Pulmonary artery endothelial cell (primary cell): ENCODE measurements around the gene CLECL1. TPM values are rescaled to one million over a fixed set of nuclear protein-coding genes. Genes with fewer than 3 reads are reported as not detected.
"Not testable (repeated sequence)": the region's sequence is repeated elsewhere in the genome, so short reads cannot be mapped to it uniquely, and the experiment has no call there.

Experiments
- DNase-seq: peaks from one replicate; pipeline ENCODE4 v3.0.0-alpha.2; 2011; ENCODE audit warnings: low read depth, low spot score
- total RNA-seq: library from RNA; depleted of rRNA; stranded (reverse); fragments of >200 nt; gene quantifications from 2 replicates; pipeline ENCODE4 v1.2.3, GENCODE V29; 2014

The CLECL1 gene
- total RNA-seq, 1 donor from 2014 or later: not detected

DNA sequence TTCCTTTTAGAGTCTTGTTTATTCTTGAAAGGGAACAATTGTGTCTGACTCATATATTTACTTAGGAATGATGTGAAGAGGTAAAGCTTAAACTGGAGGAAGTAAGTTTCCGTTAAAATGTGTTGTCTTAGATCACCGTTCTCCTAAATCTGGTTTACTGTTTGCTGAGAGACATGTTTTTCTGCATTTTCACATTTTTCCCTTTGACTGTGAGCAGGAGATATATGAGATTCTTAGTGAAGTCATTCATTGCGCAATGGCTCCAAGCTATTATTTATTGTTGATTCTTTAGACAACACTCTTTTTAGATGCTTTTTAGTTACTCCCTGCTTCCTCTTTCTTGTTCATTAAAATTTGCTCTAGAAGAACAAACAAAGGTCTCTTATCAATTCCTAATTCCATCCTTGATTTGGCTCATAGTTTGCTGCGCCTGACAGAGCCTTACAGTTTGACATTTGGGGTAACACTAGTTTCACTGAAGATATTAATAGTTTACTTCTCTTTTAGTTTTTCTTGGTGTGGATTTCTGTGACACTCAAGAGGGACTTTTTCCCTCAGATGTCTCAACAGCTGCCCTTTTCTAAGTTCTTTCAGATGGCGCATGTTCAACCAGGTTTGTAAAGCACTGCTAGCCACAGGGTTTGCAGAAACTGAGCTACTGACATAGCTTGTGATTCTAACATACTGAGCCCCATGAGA is 11.4 kb downstream of the CLECL1 start:
- DNase-seq: peak; percentile 27

DNA sequence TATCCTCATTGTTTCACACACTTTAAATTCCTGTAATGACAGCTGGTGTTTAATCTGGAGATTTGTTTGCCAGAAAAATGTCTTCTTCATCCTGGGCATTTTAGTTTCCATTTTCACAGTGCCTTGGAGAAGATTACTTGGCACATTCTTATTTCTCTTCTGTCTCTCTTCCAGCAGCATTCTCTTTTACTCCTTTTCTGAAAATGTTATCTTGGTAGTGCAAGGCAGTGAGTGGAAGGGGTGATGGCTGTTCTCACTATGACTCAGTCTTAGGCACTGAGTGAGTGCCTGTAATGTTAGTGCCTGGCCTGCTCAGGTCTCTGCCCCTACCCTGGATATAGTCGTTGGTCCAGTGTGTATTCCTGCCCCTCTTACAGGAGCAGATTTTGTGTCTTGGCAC is 13.1 kb downstream of the CLECL1 start:
- DNase-seq: no peak

DNA sequence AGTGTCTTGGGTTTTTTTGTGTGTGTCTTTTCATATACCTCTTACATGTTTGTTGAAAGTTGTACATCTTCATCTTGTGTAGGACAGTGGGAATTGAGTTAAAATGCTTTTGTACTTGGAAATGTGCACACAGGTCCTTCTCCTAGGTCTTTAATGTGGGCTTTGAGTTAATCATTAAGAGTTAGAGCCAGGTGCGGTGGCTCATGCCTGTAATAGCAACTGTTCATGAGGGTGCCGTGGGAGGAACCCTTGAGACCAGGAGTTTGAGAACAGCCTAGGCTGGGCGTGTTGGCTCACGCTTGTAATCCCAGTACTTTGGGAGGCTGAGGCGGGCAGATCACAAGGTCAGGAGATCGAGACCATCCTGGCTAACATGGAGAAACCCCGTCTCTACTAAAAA is 13.9 kb downstream of the CLECL1 start:
- no peak for DNase-seq

DNA sequence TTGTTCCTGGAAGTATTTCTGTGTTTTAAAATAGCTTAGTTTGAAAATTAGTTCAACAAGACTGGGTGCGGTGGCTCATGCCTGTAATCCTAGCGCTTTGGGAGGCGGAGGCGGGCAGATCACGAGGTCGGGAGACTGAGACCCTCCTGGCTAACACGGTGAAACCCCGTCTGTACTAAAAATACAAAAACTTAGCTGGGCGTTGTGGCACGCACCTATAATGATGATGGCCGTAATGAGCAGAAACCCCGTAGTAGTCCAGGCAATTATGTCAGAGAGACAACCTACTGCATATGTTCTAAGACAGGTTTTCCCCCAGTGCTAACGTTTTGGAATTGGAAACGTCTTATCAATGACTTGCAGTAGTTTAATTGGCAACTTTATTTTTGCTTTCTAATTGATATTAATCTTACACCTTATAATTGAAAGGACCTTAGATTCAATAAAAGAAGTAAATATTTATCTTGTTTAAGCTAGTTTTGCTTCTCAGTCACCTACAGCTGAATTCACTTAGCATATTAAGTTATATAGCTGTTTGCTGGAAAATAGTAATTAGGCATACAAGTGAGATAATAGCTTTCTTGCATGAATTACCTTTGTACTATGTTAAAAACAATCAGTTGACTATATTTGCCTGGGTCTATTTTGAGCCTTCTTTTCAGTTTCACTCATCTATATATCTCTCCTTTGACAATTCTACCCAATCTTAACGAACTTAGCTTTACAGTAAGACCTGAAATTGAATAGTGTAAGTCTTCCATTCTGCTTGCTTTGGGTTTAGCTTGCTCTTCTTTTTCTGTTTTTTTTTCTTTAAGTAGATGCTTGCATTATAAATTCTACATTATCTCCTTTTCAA is 15.6 kb downstream of the CLECL1 start:
- no peak for DNase-seq

DNA sequence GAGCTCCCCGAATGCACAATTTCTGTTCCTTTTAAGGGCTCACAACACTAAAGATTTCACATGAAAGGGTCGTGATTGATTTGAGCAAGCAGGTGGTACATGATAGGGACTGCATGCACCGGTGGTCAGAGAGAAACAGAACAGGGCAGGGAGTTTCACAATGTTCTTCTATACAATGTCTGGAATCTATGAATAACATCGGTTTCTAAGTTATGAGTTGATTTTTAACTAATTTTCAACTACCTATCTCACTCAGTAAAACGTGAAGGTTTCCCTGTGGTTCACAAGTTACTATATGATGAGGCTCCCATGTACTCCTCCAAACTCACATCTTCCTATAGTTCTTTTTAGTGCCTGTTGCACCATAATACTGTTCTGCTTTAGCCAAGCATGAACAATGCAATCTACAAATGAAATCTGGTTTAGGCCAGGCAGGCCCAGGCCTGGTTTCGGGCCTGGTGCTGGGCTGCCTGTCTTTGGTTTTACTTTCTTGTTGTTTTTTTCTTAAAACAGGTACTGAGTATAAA is 19.8 kb downstream of the CLECL1 start:
- not testable (repeated sequence) for DNase-seq

DNA sequence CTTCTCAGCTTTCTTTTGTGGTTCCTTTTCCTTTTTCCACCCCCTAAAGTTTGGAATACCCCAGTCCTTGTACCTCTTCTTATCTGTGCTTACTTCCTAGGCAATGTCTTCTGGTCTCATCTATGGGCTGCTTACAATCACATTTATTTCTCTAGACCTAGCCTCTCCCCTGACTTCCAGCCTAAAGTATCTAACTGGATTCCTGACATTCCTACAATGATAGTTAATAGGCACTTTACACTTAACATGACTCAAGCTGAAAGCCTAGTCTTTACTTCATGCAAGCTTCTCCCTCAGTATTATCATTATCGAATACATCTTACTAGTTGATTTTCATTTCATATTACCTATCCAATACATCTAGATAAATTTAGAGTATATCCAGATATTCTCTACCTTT is 21.2 kb downstream of the CLECL1 start:
- DNase-seq: no peak

DNA sequence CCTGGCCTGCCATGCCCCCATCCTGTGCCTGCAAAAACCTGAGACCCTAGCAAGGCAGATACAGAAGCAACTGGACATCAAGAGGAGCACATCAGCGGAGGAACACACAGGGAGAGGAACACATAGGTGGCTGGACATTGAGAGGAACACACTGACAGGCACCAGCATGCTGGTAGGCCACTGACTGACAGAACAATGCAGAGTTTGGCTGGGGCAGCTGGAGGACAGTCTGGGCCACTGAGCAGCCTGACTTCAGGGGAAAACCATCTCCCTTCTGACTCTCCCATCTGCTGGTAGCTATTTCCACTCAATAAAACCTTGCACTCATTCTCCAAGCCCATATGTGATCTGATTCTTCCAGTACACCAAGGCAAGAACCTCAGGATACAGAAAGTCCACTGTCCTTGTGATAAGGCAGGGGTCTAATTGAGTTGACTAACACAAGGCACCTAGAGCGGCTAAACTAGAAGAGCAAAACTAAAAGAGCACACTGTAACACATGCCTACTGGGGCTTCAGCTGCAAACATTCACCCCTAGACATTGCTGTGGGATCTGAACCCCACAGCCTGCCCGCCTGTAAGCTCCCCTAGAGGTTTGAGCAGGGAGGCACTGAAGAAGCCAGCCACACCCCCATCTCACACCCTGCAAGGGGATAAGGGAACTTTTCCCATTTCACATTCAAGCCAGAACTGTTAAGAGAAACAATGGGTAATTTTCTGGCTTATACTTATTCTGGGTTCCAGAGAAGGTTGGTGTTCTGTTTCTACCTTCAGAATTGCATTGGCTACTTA is 22.1 kb downstream of the CLECL1 start:
- DNase-seq: no peak

DNA sequence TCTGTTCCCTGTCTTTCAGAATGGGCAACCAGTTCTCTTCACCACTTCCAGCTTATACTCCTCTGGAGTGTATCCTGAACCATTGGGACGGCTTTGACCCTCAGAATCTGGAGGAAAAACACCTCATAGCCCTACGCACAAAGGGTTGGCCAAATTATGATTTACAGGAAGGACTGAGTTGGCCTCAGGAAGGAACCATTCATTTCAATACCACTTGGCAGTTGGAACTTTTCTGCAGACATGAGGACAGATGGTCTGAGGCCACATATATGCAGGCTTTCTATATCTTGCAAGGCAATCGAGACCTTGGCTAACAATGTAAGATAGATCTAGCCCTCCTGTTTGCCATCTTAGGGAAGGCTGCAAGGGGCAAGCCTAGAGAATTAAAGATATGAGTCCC is 24.0 kb downstream of the CLECL1 start:
- no peak for DNase-seq

DNA sequence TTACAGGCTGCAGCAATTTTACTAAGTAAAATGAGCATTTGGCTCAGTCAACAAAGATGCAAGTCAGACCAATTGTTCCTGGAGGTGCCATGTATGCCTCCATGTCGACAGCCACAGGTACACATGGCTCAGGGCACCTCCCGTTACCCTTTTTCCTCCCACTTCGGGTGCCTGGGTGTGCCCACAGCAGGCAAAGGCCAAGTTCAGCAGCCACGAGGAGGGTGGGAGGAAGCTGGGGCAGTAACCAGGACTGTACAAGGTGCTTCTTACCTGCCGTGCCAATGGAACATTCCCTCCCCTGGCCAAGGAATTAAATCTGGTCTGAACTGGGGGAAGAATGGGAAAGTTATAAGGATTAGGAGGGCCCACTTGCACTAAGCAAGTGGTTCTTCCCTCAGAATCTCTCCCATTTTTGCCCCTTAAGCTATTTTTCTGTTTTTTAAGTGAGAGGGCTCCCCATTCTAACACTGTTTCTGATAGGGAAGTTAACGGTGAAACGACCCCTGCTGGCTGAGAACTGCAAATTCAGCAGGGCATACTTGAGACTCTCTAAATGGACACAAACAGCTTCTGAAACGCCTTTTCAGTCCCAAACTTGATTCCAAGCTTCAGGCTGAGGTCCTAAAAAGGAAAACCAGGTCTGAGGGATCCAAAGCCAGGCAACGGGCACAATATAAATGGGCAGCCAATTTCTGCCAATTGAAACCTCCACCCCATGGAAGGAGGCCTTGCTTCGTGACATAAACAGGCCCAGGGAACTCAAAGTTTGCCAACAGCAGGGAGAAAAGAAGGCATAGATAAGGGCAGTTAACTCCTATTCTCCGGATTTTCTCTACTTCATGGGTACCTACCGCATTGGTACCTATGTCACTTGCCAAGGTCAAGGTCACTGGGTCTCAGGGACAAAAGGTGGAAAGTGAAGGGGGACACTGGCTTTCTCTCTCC is 24.8 kb downstream of the CLECL1 start:
- peak; percentile 19 for DNase-seq

DNA sequence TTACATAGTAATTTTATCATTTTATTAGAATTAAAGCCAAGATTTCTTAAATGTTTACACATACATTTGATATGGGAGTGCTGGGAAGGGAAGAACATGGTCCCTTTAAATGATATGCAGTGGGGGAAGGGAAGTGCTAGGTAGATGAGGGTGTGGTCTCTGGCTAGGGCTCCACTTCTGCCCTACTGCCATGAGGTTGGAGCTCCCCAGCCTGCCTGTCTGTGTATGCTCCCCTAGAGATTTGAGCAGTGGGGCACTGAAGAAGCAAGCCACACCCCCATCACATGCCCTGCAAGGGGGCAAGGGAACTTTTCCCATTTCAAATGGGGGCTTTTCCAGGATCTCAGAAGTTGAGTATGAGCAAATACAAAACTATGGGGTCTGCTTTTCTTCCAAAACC is 25.5 kb downstream of the CLECL1 start:
- no peak for DNase-seq

DNA sequence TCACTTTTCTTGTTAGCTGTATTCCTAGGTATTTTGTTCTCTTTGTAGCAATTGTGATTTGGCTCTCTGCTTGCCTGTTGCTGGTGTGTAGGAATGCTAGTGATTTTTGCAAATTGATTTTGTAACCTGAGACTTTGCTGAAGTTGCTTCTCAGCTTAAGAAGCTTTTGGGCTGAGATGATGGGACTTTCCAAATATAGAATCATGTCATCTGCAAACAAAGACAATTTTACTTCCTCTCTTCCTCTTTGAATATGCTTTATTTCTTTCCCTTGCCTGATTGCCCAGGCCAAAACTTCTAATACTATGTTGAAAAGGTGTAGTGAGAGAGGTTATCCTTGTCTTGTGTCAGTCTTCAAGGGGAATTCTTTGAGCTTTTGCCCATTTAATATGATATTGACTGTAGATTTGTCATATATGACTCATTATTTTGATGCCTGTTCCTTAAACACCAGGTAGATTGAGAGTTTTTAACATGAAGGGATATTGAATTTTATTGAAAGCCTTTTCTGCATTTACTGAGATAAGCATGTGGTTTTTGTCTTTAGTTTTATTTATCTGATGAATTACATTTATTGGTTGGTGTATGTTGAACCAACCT is 26.7 kb downstream of the CLECL1 start:
- no peak for DNase-seq

DNA sequence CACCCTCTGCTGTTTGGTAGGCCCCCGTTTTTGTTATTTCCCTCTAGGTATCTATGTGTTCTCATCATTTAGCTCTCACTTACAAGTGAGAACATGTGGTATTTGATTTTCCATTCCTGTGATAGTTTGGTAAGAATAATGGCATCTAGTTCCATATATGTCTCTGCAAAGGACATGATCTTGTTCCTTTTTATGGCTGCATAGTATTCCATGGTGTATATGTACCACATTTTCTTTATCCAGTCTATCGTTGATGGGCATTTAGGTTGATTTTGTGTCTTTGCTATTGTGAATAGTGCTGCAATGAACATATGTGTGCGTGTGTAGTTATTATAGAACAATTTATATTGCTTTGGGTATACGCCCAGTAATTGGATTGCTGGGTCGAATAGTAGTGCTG is 28.3 kb downstream of the CLECL1 start:
- DNase-seq: not testable (repeated sequence)

DNA sequence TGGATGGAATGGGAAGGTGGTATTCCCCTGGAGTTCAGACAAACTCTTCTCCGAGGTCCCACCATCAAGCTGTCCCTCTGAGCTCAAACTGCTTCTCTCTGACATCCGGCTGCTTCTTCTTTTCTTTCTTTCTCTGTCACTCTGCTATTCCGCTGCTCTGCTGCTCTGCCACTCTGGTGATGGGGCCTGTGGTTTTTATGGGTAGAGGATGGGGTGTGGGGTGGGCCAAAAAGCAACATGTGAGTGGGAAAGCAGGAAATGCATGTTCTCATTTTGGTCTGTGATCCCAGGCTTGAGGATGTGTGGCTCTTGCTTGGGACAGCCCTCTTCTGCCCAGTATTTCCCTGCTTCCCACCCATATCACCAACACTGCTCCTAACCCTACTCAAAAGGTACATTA is 30.6 kb downstream of the CLECL1 start:
- DNase-seq: no peak

DNA sequence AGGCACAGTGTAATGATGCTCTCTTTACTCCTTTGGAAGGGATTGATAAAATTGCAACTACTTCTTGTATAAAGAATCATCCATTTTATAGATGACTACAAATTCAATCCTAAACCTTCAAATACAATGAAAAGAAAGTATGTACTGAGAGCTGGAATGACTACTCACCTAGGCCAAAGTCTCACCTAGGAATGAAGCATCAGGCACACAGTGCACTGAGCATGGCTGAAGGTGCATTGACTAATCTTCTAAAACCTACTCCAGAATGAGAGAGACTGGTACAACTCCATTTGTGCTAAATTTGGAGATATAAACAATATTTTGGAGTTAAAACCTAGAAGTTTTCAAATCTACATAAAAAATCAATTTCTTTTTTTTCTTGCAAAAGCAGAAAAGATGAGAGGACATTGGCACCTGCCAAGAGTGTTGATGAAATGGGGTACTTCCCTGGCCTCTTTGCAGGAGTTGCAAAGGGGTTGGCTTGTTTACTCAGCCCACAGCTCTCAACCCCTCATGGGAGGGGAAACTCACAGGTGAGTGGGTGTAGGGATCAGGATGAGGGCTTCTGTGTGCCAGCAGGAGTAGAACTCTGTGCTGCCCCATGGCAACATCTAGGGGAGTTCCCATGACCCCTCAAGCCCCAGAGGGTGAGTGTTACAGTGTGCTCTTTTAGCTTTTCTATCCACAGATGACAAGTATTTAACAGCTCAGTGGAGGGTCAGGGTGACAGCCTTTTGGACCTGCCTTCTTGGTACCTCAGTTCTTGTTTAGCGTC is 31.3 kb downstream of the CLECL1 start:
- no peak for DNase-seq

DNA sequence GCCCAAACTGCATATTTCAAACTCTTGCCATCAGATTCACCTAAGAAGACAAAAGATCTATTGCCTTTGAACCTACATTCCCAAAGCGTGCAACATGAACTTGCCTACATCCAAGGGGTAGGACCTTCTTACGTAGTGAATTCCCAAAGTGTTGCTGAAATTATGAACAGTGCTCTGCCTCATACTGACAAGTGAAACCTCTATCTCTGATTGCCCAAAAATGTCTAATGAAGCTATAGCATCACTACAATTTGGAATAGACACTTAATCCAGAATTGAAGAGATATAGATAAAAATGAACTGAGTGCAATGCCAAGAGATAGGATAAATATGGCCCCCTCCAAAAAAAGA is 32.3 kb downstream of the CLECL1 start:
- DNase-seq: no peak

DNA sequence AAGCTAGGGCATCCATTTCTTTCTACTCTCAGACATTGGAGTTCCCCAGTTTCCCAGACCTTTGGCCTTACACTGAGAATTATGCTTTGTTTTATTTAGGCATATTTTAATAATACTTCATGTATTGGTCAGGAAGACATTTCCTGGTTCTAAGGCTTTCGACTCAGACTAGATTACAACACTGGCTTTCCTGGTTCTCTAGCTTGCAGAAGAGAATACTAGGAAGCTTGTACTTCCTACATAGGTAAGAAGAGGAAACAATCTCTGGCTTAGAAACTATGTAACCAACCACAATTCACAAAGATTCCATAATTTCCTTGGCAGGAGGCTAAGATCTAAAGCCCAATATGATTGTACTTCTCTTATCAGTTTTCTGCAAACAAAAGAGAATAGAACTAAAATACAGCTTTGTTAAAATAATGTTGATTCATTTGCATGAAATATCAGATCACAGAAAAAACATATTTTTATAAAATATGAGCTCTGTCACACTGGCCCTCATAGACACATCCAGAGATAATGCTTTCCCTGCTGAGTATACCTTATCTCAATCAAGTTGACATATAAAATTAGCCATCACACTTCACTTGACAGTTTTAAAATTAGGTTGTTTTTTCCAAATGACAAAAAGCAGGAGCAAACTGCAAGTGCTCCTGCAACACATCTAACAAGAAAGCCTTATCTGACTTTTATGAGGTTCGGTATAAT is 32.8 kb downstream of the CLECL1 start:
- peak; percentile 79 for DNase-seq

DNA sequence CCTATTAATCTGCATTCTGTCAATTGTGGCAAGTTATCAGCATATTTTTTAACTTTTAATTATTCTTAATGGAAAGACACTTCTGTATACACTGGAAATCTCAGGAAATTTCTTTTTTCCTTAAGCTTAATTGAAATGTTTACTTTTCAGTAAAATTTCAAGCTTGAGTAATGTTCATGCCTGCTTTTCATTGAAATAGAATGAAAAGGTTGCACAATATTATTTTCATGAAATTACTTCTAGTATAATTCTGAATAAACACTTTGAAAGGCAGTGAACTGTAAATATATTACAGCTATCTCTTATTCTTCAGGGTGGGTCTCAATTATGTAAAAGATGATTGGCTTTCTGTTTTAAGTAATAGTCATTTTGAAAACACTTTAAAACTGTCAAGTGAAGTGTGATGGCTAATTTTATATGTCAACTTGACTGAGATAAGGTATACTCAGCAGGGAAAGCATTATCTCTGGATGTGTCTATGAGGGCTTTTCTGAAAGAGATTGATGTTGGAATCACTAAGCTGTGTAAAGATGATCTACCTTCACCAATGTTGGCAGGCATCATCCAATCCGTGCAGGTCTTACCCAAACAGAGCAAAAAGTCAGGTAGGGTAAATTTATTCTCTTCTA is 33.5 kb downstream of the CLECL1 start:
- DNase-seq: no peak

DNA sequence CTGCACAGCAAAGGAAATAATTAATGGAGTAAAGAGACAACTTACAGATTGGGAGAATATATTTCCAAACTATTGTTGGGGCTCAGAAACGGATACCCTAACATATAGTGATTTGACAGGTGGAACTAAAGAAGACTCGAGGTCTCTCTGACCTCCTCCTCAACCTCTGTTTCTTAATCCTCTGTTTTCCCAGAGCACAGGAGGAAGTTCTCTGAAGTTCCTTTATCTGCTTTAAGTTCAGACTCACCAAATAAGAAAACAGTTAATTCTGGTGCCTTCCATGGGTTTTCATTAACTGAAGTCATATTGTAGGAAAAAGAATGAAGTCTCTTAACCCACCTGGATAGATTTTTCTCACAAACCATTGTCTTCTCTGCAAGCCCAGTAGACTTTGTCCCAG is 34.2 kb downstream of the CLECL1 start:
- DNase-seq: no peak

DNA sequence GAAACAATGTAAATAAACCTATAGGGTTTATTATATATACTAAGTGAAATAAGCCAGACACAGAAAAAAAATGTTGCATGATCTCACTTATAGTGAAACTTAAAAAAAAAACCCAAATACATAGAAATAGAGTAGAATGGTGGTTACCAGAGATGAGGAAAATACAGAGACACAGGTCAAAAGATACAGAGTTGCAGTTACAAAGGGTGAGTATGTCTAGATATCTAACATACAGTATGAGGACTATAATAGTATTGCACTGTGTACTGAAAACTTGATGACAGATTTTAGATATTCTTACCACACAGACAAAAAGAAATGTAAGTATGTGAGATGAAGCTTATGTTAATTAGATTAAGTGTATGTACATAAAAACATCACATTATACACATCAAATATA is 35.3 kb downstream of the CLECL1 start:
- no peak for DNase-seq
